ENCODE results near the gene SLC25A51.
"Not testable (repeated sequence)": the region's sequence is repeated elsewhere in the genome, so short reads cannot be mapped to it uniquely, and the experiment has no call there.

Gene SLC25A51

GRCh38 chr9:37904445-37905130 lies 661 bp upstream of the SLC25A51 start:
- peak; percentile 24 for DNase-seq (ENCODE audit: low read depth)

GRCh38 chr9:37902796-37903646 lies 906 bp downstream of the SLC25A51 start:
- DNase-seq (ENCODE audit: low read depth), result peak; percentile 38

GRCh38 chr9:37902131-37902530 lies 1.8 kb downstream of the SLC25A51 start:
- DNase-seq (ENCODE audit: low read depth), result no peak

- peak; percentile 72 for DNase-seq (ENCODE audit: low read depth)
Observed at GRCh38 chr9:37899041-37899440, 4.9 kb downstream of the SLC25A51 start.

- DNase-seq (ENCODE audit: low read depth), result peak; percentile 66
Observed at GRCh38 chr9:37897665-37898064, 6.3 kb downstream of the SLC25A51 start.

GRCh38 chr9:37892063-37892462 lies 11.9 kb downstream of the SLC25A51 start:
- no peak for DNase-seq (ENCODE audit: low read depth)

- DNase-seq (ENCODE audit: low read depth), result not testable (repeated sequence)
Observed at GRCh38 chr9:37891042-37891441, 12.9 kb downstream of the SLC25A51 start.

GRCh38 chr9:37889536-37889935 lies 14.4 kb downstream of the SLC25A51 start:
- DNase-seq (ENCODE audit: low read depth), result no peak

GRCh38 chr9:37887977-37888583 lies 15.8 kb downstream of the SLC25A51 start:
- DNase-seq (ENCODE audit: low read depth), result peak; percentile 79

GRCh38 chr9:37880916-37881479 lies 22.9 kb downstream of the SLC25A51 start:
- DNase-seq (ENCODE audit: low read depth), result peak; percentile 55

- peak; percentile 81 for DNase-seq (ENCODE audit: low read depth)
Observed at GRCh38 chr9:37876376-37876775, 27.6 kb downstream of the SLC25A51 start.

GRCh38 chr9:37873955-37874354 lies 30.0 kb downstream of the SLC25A51 start:
- DNase-seq (ENCODE audit: low read depth), result no peak

- DNase-seq (ENCODE audit: low read depth), result no peak
Observed at GRCh38 chr9:37870799-37871176, 33.1 kb downstream of the SLC25A51 start.

GRCh38 chr9:37870081-37870798 lies 33.7 kb downstream of the SLC25A51 start:
- no peak for DNase-seq (ENCODE audit: low read depth)

GRCh38 chr9:37862530-37862929 lies 41.4 kb downstream of the SLC25A51 start:
- peak; percentile 66 for DNase-seq (ENCODE audit: low read depth)

GRCh38 chr9:37859043-37859442 lies 44.9 kb downstream of the SLC25A51 start:
- DNase-seq (ENCODE audit: low read depth), result peak; percentile 41

GRCh38 chr9:37856551-37856950 lies 47.4 kb downstream of the SLC25A51 start:
- DNase-seq (ENCODE audit: low read depth), result no peak

GRCh38 chr9:37852222-37852621 lies 51.7 kb downstream of the SLC25A51 start:
- no peak for DNase-seq (ENCODE audit: low read depth)

GRCh38 chr9:37840560-37841194 lies 63.2 kb downstream of the SLC25A51 start:
- DNase-seq (ENCODE audit: low read depth), result peak; percentile 84

- peak; percentile 10 for DNase-seq (ENCODE audit: low read depth)
Observed at GRCh38 chr9:37839496-37840461, 64.1 kb downstream of the SLC25A51 start.

All from amniotic epithelial cell (primary cell).